DND-41 (cell line): ENCODE data around the gene GSN.

Experiments
- ATAC-seq: fragments of 200-7000 bp; cut with Tn5 transposase; 3 replicates; pipeline ENCODE4 v1.9.1; 2021; ENCODE audit warnings: low read depth; ENCODE audit not compliant: insufficient read depth
- DNase-seq: peaks from one replicate; pipeline ENCODE4 v3.0.0-alpha.2; 2020
- H2AFZ ChIP-seq: 2 replicates; pipeline ENCODE4 v1.6.0; 2012; ENCODE audit warnings: low read depth, low read length
- H3K27ac ChIP-seq: 2 replicates; pipeline ENCODE4 v1.5.1; 2012; ENCODE audit warnings: low read length, inconsistent platforms
- H3K27me3 ChIP-seq: fragments of 200-600 bp; sonication (generic); 2 replicates; pipeline ENCODE4 v1.6.0; 2012; ENCODE audit warnings: low read length, mild to moderate bottlenecking, inconsistent platforms; ENCODE audit not compliant: insufficient read depth, poor library complexity
- H3K36me3 ChIP-seq: 2 replicates; pipeline ENCODE4 v1.5.1; 2012; ENCODE audit warnings: low read length, inconsistent platforms; ENCODE audit not compliant: insufficient read depth
- H3K4me1 ChIP-seq: 2 replicates; pipeline ENCODE4 v1.5.1; 2012; ENCODE audit warnings: mild to moderate bottlenecking, low read length; ENCODE audit not compliant: insufficient read depth
- H3K4me2 ChIP-seq: 2 replicates; pipeline ENCODE4 v1.6.0; 2012; ENCODE audit warnings: mild to moderate bottlenecking, moderate library complexity, low read length, inconsistent platforms; ENCODE audit not compliant: insufficient read depth
- H3K4me3 ChIP-seq, 2 experiments: fragments of 200-600 bp in 1 of 2; shearing (Covaris generic) in 1 of 2; 2 replicates each; pipeline ENCODE4 v1.5.1; 2012 to 2016; ENCODE audit warnings: inconsistent platforms in 2 of 2, low read length in 2 of 2, mild to moderate bottlenecking in 2 of 2, low read depth in 1 of 2, moderate library complexity in 1 of 2
- H3K79me2 ChIP-seq: 2 replicates; pipeline ENCODE4 v1.6.0; 2012; ENCODE audit warnings: low read length, inconsistent platforms; ENCODE audit not compliant: insufficient read depth
- H3K9ac ChIP-seq: 2 replicates; pipeline ENCODE4 v1.6.0; 2012; ENCODE audit warnings: low read depth, mild to moderate bottlenecking, inconsistent platforms, low read length, moderate library complexity
- H3K9me3 ChIP-seq: 2 replicates; pipeline ENCODE4 v1.5.1; 2012; ENCODE audit warnings: low read length, moderate library complexity, mild to moderate bottlenecking, inconsistent platforms; ENCODE audit not compliant: insufficient read depth, severe bottlenecking
- H4K20me1 ChIP-seq: 2 replicates; pipeline ENCODE4 v1.6.0; 2012; ENCODE audit warnings: low read length; ENCODE audit not compliant: insufficient read depth
- EZH2 ChIP-seq: IDR thresholded peaks from 3 replicates; pipeline ENCODE4 v1.6.1; 2012; ENCODE audit warnings: borderline replicate concordance, low read depth, mild to moderate bottlenecking, moderate library complexity, low read length, inconsistent platforms; ENCODE audit not compliant: severe bottlenecking
- TF ChIP-seq, protein P1 (sequence below): IDR thresholded peaks from 2 replicates; pipeline ENCODE4 v1.5.1; 2012; ENCODE audit warnings: borderline replicate concordance, low read length, moderate library complexity, mild to moderate bottlenecking; ENCODE audit not compliant: poor library complexity, severe bottlenecking; ENCODE audit errors: extremely low read depth

GSN gene

GRCh38 chr9:121296213-121297127 lies 28.5 kb downstream of the GSN start:
- no peaks in the 10 kb centered on the region for H3K36me3 ChIP-seq
- no peak overlapping the region for H2AFZ ChIP-seq
- H3K9ac ChIP-seq = no peak overlapping the region
- TF ChIP-seq, protein P1, sequence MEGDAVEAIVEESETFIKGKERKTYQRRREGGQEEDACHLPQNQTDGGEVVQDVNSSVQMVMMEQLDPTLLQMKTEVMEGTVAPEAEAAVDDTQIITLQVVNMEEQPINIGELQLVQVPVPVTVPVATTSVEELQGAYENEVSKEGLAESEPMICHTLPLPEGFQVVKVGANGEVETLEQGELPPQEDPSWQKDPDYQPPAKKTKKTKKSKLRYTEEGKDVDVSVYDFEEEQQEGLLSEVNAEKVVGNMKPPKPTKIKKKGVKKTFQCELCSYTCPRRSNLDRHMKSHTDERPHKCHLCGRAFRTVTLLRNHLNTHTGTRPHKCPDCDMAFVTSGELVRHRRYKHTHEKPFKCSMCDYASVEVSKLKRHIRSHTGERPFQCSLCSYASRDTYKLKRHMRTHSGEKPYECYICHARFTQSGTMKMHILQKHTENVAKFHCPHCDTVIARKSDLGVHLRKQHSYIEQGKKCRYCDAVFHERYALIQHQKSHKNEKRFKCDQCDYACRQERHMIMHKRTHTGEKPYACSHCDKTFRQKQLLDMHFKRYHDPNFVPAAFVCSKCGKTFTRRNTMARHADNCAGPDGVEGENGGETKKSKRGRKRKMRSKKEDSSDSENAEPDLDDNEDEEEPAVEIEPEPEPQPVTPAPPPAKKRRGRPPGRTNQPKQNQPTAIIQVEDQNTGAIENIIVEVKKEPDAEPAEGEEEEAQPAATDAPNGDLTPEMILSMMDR = no peak
- no peak for TF ChIP-seq EZH2
- no peak overlapping the region for H3K27ac ChIP-seq
- no peaks in the 10 kb centered on the region for H3K9me3 ChIP-seq
- ATAC-seq (no peak), DNase-seq (no peak)
- H3K79me2 ChIP-seq = no peaks in the 10 kb centered on the region
- no peaks in the 10 kb centered on the region for H3K27me3 ChIP-seq
- H3K4me1 ChIP-seq = no peaks in the 10 kb centered on the region
- no peak overlapping the region for H3K4me3 ChIP-seq
- no peaks in the 10 kb centered on the region for H4K20me1 ChIP-seq
- H3K4me2 ChIP-seq = no peak overlapping the region

DNA sequence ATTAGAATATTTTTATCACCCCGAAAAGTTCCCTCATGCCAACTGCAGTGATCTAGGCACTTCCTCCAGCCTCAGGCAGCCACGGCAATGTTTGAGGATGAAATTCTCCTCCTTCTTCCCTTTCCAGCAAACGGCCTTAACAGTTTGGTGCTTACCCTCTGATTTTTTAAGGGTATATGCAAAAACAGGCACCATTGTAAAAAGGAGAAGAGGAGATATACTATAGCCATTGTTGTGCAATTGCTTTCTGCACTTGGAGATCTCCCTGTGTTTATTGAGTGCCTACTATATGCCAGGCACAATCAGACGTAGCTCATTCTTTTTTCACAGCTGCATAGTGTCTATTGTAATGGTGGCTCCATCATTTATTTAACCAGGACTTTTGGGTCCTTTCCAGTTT lies 29.4 kb downstream of the GSN start:
- Histone ChIP-seq H2AFZ (no peak overlapping the region), H3K4me3 (no peak overlapping the region), H3K4me2 (no peak overlapping the region), H4K20me1 (no peaks in the 10 kb centered on the region), H3K27me3 (no peaks in the 10 kb centered on the region), H3K79me2 (no peaks in the 10 kb centered on the region), H3K27ac (no peak overlapping the region), H3K9ac (no peak overlapping the region), H3K4me1 (no peaks in the 10 kb centered on the region), H3K9me3 (no peaks in the 10 kb centered on the region), H3K36me3 (no peaks in the 10 kb centered on the region)
- no peak for ATAC-seq
- no peak for DNase-seq
- no peak for TF ChIP-seq EZH2
- TF ChIP-seq, protein P1 = no peak

- no peaks in the 10 kb centered on the region for H3K36me3 ChIP-seq
- no peak overlapping the region for H2AFZ ChIP-seq
- no peaks in the 10 kb centered on the region for H3K79me2 ChIP-seq
- H3K4me1 ChIP-seq = no peaks in the 10 kb centered on the region
- no peaks in the 10 kb centered on the region for H3K9me3 ChIP-seq
- no peak overlapping the region for H3K4me2 ChIP-seq
- no peak overlapping the region for H3K27ac ChIP-seq
- H3K27me3 ChIP-seq = no peaks in the 10 kb centered on the region
- DNase-seq = no peak
- H3K9ac ChIP-seq = no peak overlapping the region
- no peak for TF ChIP-seq EZH2
- TF ChIP-seq, protein P1 = no peak
- H4K20me1 ChIP-seq = no peaks in the 10 kb centered on the region
- ATAC-seq = no peak
- H3K4me3 ChIP-seq = no peak overlapping the region
Observed at GRCh38 chr9:121298016-121298538, 30.1 kb downstream of the GSN start.
